Suppressor macrophage treated with lipopolysaccharide for 4 hours (primary cell): ENCODE measurements around the gene LPP.

Experiments used
- DNase-seq: peaks from one replicate; pipeline ENCODE4 v3.0.0-alpha.2; 2020

LPP gene

GRCh38 chr3:188829130-188829529 is 675.2 kb downstream of the LPP start:
- DNase-seq, result no peak

- peak; percentile 64 for DNase-seq
Observed at GRCh38 chr3:188829576-188829975, 675.6 kb downstream of the LPP start.

- DNase-seq, result peak; percentile 80
Observed at GRCh38 chr3:188830893-188831292, 676.9 kb downstream of the LPP start.

- no peak for DNase-seq
Observed at GRCh38 chr3:188832146-188832545, 678.2 kb downstream of the LPP start.

GRCh38 chr3:188832961-188833721 is 679.2 kb downstream of the LPP start:
- no peak for DNase-seq

GRCh38 chr3:188834349-188834748 is 680.4 kb downstream of the LPP start:
- no peak for DNase-seq

- no peak for DNase-seq
Observed at GRCh38 chr3:188839187-188839695, 685.3 kb downstream of the LPP start.

GRCh38 chr3:188840290-188840689 is 686.3 kb downstream of the LPP start:
- DNase-seq, result no peak

GRCh38 chr3:188841906-188842305 is 687.9 kb downstream of the LPP start:
- DNase-seq, result no peak

- DNase-seq, result peak; percentile 85
Observed at GRCh38 chr3:188842639-188843038, 688.7 kb downstream of the LPP start.

- DNase-seq, result peak; percentile 31
Observed at GRCh38 chr3:188844096-188844495, 690.1 kb downstream of the LPP start.

GRCh38 chr3:188845514-188845913 is 691.6 kb downstream of the LPP start:
- no peak for DNase-seq

- no peak for DNase-seq
Observed at GRCh38 chr3:188848947-188849346, 695.0 kb downstream of the LPP start.

GRCh38 chr3:188853856-188854771 is 700.2 kb downstream of the LPP start:
- DNase-seq, result no peak

GRCh38 chr3:188854772-188855149 is 700.8 kb downstream of the LPP start:
- no peak for DNase-seq

GRCh38 chr3:188855675-188856074 is 701.7 kb downstream of the LPP start:
- DNase-seq, result peak; percentile 47

GRCh38 chr3:188860147-188860546 is 706.2 kb downstream of the LPP start:
- DNase-seq, result no peak

- DNase-seq, result no peak
Observed at GRCh38 chr3:188861842-188862744, 708.1 kb downstream of the LPP start.

GRCh38 chr3:188863999-188864406 is 710.0 kb downstream of the LPP start:
- DNase-seq, result no peak

- peak; percentile 32 for DNase-seq
Observed at GRCh38 chr3:188867691-188868265, 713.8 kb downstream of the LPP start.

- DNase-seq, result no peak
Observed at GRCh38 chr3:188868803-188869202, 714.8 kb downstream of the LPP start.

- DNase-seq, result no peak
Observed at GRCh38 chr3:188869628-188870027, 715.7 kb downstream of the LPP start.
